Astrocyte (in vitro differentiated cells and primary cell): ENCODE data around the gene MROH2A.

Experiments used
- EZH2 ChIP-seq: IDR thresholded peaks from 2 replicates; pipeline ENCODE4 v1.6.1; 2012; ENCODE audit warnings: mild to moderate bottlenecking, low read length, inconsistent platforms; ENCODE audit not compliant: insufficient read depth
- TF ChIP-seq, protein P1 (sequence below): IDR thresholded peaks from 2 replicates; pipeline ENCODE4 v1.5.1; 2011; ENCODE audit warnings: low read depth, mild to moderate bottlenecking, inconsistent platforms, low read length, moderate library complexity; ENCODE audit not compliant: insufficient read depth

DNA sequence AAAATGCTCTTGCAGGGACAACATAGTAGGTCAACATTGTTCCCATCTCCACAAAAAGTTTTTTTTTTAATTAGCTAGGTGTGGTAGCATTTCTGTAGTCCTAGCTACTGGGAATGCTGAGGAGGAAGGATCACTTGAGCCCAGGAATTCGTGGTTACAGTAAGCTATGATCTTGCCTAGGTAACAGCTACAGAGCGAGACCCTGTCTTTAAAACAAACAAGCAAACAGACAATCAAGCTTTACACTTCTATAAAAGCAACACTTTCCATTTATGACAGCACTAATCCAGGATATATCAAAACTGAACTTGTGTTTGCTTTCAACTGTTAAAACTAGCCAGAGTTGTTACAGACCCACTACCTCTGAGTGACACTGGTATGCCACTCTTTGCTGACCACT is 37.3 kb upstream of the MROH2A start:
- no peak for TF ChIP-seq EZH2
- TF ChIP-seq, protein P1, sequence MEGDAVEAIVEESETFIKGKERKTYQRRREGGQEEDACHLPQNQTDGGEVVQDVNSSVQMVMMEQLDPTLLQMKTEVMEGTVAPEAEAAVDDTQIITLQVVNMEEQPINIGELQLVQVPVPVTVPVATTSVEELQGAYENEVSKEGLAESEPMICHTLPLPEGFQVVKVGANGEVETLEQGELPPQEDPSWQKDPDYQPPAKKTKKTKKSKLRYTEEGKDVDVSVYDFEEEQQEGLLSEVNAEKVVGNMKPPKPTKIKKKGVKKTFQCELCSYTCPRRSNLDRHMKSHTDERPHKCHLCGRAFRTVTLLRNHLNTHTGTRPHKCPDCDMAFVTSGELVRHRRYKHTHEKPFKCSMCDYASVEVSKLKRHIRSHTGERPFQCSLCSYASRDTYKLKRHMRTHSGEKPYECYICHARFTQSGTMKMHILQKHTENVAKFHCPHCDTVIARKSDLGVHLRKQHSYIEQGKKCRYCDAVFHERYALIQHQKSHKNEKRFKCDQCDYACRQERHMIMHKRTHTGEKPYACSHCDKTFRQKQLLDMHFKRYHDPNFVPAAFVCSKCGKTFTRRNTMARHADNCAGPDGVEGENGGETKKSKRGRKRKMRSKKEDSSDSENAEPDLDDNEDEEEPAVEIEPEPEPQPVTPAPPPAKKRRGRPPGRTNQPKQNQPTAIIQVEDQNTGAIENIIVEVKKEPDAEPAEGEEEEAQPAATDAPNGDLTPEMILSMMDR: no peak
